SJCRH30 (cell line): ENCODE measurements around the gene ZDHHC7. TPM values are rescaled to one million over a fixed set of nuclear protein-coding genes. Genes with fewer than 3 reads are reported as not detected.
A peak's percentile ranks its signal among the peaks of the same experiment; 100 is the strongest.
"Not testable (repeated sequence)": the region's sequence is repeated elsewhere in the genome, so short reads cannot be mapped to it uniquely, and the experiment has no call there.

Experiments used
- DNase-seq, 2 experiments: peaks; one replicate each; pipeline ENCODE4 v3.0.0-alpha.2; 2015 to 2020
- H3K27ac ChIP-seq: fragments of 250-450 bp; sonication (Bioruptor Pico); 2 replicates; pipeline ENCODE4 v1.5.1; 2020; ENCODE audit warnings: mild to moderate bottlenecking, moderate library complexity
- H3K27me3 ChIP-seq: fragments of 250-450 bp; sonication (Bioruptor Pico); 2 replicates; pipeline ENCODE4 v1.5.1; 2020; ENCODE audit warnings: mild to moderate bottlenecking, moderate library complexity
- H3K36me3 ChIP-seq: fragments of 250-450 bp; sonication (Bioruptor Pico); 2 replicates; pipeline ENCODE4 v1.5.1; 2020; ENCODE audit warnings: mild to moderate bottlenecking, moderate library complexity
- H3K4me1 ChIP-seq: fragments of 250-450 bp; sonication (Bioruptor Pico); 2 replicates; pipeline ENCODE4 v1.5.1; 2020; ENCODE audit warnings: mild to moderate bottlenecking, moderate library complexity
- H3K4me3 ChIP-seq: fragments of 250-450 bp; sonication (Bioruptor Pico); 2 replicates; pipeline ENCODE4 v1.5.1; 2020; ENCODE audit warnings: mild to moderate bottlenecking, moderate library complexity
- H3K9me3 ChIP-seq: fragments of 250-450 bp; sonication (Bioruptor Pico); replicated peaks from 2 replicates; pipeline ENCODE4 v1.5.1; 2020; ENCODE audit warnings: mild to moderate bottlenecking, moderate library complexity
- total RNA-seq: library from RNA; depleted of rRNA; stranded (reverse); fragments of >200 nt; shearing (Covaris generic); gene quantifications from 2 replicates; pipeline ENCODE4 v1.2.3, GENCODE V29; 2014

ZDHHC7 gene
- total RNA-seq, 1 experiment from 2014 or later = 18.5 TPM

- H3K4me3 ChIP-seq = no peak overlapping the region
- DNase-seq = no peak
- no peak overlapping the region for H3K27ac ChIP-seq
Observed at GRCh38 chr16:85034591-85035433, 23.5 kb upstream of the ZDHHC7 start.

DNA sequence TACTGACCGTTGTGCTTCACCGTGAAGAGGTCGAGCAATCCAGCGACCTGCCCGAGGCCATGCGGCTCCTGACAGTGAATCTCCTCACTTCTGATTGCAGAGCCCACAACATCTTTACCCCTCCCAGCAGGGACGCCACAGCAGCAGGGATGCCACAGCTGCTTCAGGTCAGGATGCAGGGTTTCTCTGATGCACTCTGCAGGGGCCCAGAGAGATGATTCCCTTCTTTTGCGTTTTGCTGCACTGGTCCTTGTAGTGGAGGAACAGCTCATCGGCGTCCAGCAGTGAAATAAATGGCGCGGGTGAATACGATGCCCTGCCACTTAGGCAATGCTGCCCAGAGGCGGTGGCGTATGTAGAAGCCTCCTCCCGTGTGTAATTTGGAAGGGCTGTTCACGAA, 21.8 kb upstream of the ZDHHC7 start:
- Histone ChIP-seq H3K9me3 (no peaks in the 10 kb centered on the region), H3K27ac (no peak overlapping the region), H3K27me3 (no peaks in the 10 kb centered on the region), H3K36me3 (no peaks in the 10 kb centered on the region), H3K4me1 (peaks cover 21% of the 10 kb centered on the region), H3K4me3 (no peak overlapping the region)
- no peak for DNase-seq

More at GRCh38 chr16:85034591-85035433, 23.5 kb upstream of the ZDHHC7 start:
- no peaks in the 10 kb centered on the region for H3K9me3 ChIP-seq
- H3K27me3 ChIP-seq = no peaks in the 10 kb centered on the region
- H3K4me1 ChIP-seq = peaks cover 5% of the 10 kb centered on the region
- no peaks in the 10 kb centered on the region for H3K36me3 ChIP-seq

GRCh38 chr16:85032187-85032586, 20.9 kb upstream of the ZDHHC7 start:
- not testable (repeated sequence) for H3K4me3 ChIP-seq, DNase-seq, H3K36me3 ChIP-seq, H3K27ac ChIP-seq, H3K9me3 ChIP-seq, H3K27me3 ChIP-seq
- H3K4me1 ChIP-seq = peaks cover 23% of the 10 kb centered on the region

GRCh38 chr16:85031451-85031850, 20.1 kb upstream of the ZDHHC7 start:
- H3K36me3 ChIP-seq = no peaks in the 10 kb centered on the region
- DNase-seq = no peak
- H3K27ac ChIP-seq = no peak overlapping the region
- no peak overlapping the region for H3K4me3 ChIP-seq
- no peaks in the 10 kb centered on the region for H3K9me3 ChIP-seq
- H3K4me1 ChIP-seq = peaks cover 23% of the 10 kb centered on the region
- H3K27me3 ChIP-seq = no peaks in the 10 kb centered on the region

- no peak overlapping the region for H3K4me3 ChIP-seq
- H3K36me3 ChIP-seq = no peaks in the 10 kb centered on the region
- no peaks in the 10 kb centered on the region for H3K9me3 ChIP-seq
- no peak for DNase-seq
- H3K27me3 ChIP-seq = no peaks in the 10 kb centered on the region
- no peak overlapping the region for H3K27ac ChIP-seq
- H3K4me1 ChIP-seq = peaks cover 31% of the 10 kb centered on the region
Observed at GRCh38 chr16:85029981-85030401, 18.7 kb upstream of the ZDHHC7 start.

DNA sequence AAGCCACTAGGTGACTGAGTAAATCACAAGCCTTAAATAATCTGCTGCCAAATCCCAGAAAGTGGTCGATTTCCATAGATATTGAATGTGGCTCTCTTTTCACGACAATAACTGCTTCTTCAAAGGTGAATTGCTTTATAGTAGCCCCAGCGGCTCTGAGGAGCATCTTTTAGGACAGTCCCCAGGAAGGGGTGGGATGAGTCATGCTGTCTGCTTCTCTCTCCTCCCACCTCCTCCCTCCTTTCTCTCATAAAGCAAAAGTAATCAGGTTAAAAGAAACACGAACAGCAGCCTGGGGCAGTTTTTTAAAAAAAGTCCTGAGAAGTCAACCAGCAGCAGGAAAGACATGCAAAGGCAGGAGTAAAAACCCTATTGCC, 18.1 kb upstream of the ZDHHC7 start:
- no peak for DNase-seq
- Histone ChIP-seq H3K4me3 (no peak overlapping the region), H3K4me1 (peaks cover 31% of the 10 kb centered on the region), H3K27me3 (no peaks in the 10 kb centered on the region), H3K9me3 (no peaks in the 10 kb centered on the region), H3K36me3 (no peaks in the 10 kb centered on the region), H3K27ac (no peak overlapping the region)

DNA sequence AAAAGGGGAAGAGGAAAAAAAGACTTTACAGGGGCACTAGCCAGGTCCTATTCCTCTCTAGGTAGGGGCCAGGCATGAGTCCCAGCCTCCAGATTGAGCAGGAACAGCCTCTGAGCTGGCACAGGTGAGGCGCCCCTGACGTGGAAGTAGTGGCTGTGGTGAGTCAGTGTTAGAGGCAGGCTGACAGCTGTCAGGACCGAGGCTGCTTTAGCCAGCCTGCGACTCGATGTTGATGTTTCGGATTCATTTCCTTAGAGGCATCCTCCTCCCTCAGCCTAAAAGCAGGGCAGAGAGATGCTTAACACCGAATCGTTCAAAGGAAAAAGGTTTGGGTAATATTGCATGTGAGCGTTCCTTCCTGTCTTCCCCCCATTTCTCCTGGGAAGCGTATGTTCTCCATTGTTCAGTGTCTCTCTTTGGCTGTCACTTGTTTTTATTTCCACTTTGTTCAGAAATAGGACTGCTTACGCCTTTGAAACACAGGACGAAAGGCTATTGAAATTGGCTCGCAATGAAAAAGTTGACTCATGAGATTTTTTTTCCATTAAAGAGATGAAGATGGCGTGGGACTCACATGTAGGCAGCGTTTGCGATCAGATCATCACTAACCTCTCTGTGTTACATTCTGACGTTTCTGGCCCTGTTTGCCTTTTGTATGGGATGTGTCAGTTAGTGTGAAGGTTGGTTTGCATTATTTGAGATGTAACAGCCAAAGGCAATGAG, 17.5 kb upstream of the ZDHHC7 start:
- no peak overlapping the region for H3K4me3 ChIP-seq
- DNase-seq = peak in 1 of 2 experiments; percentile 46
- peaks cover 31% of the 10 kb centered on the region for H3K4me1 ChIP-seq
- H3K9me3 ChIP-seq = no peaks in the 10 kb centered on the region
- H3K27me3 ChIP-seq = no peaks in the 10 kb centered on the region
- H3K36me3 ChIP-seq = no peaks in the 10 kb centered on the region
- H3K27ac ChIP-seq = no peak overlapping the region

- no peak for DNase-seq
- H3K27ac ChIP-seq = no peak overlapping the region
Observed at GRCh38 chr16:85027958-85028684, 16.8 kb upstream of the ZDHHC7 start.

GRCh38 chr16:85027349-85027957, 16.1 kb upstream of the ZDHHC7 start, which contains the start of gene KIAA0513:
Gene KIAA0513 (plus strand): TSS chr16:85027795. CDS start chr16:85067072, 39,277 bp downstream.
- DNase-seq = peak; percentile 86 to 92
- H3K9me3 ChIP-seq = no peaks in the 10 kb centered on the region

More at GRCh38 chr16:85027958-85028684, 16.8 kb upstream of the ZDHHC7 start:
- no peaks in the 10 kb centered on the region for H3K36me3 ChIP-seq
- H3K27me3 ChIP-seq = no peaks in the 10 kb centered on the region
- H3K4me3 ChIP-seq = peak overlapping the region; percentile 59
- H3K9me3 ChIP-seq = no peaks in the 10 kb centered on the region
- peaks cover 31% of the 10 kb centered on the region for H3K4me1 ChIP-seq

DNA sequence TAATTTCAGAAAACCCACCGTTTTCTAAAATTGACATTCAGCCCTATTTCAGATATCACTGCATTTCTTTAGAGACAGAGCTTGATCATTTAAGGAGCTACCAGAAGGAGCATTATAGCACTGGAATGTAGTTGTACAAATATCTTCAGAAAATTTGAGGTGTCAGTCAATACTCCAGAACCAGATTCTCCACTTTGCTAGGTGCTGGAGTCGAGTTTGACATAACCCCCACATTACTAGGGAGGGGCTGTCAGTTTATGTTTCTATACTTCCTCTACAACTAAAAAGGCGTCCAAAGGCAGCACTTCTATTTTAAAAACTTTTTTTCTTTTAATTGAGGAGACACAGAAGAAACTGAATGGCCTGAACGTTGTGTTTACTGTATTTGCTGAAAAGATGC, 15.4 kb upstream of the ZDHHC7 start:
- no peaks in the 10 kb centered on the region for H3K27me3 ChIP-seq
- H3K36me3 ChIP-seq = no peaks in the 10 kb centered on the region
- H3K4me3 ChIP-seq = peak overlapping the region; percentile 59
- no peak overlapping the region for H3K27ac ChIP-seq
- H3K4me1 ChIP-seq = peaks cover 31% of the 10 kb centered on the region
- H3K9me3 ChIP-seq = no peaks in the 10 kb centered on the region
- no peak for DNase-seq

More at GRCh38 chr16:85027349-85027957, 16.1 kb upstream of the ZDHHC7 start, which contains the start of gene KIAA0513:
- Histone ChIP-seq H3K4me1 (peaks cover 31% of the 10 kb centered on the region), H3K4me3 (peak within 1 kb of the TSS; percentile 59), H3K36me3 (no peaks in the 10 kb centered on the region), H3K27me3 (no peaks in the 10 kb centered on the region), H3K27ac (no peak within 1 kb of the TSS)

GRCh38 chr16:85025781-85026653, 14.7 kb upstream of the ZDHHC7 start:
- Histone ChIP-seq H3K4me3 (no peak overlapping the region), H3K9me3 (no peaks in the 10 kb centered on the region), H3K27me3 (no peaks in the 10 kb centered on the region), H3K27ac (no peak overlapping the region), H3K36me3 (no peaks in the 10 kb centered on the region), H3K4me1 (peaks cover 31% of the 10 kb centered on the region)
- no peak for DNase-seq

DNA sequence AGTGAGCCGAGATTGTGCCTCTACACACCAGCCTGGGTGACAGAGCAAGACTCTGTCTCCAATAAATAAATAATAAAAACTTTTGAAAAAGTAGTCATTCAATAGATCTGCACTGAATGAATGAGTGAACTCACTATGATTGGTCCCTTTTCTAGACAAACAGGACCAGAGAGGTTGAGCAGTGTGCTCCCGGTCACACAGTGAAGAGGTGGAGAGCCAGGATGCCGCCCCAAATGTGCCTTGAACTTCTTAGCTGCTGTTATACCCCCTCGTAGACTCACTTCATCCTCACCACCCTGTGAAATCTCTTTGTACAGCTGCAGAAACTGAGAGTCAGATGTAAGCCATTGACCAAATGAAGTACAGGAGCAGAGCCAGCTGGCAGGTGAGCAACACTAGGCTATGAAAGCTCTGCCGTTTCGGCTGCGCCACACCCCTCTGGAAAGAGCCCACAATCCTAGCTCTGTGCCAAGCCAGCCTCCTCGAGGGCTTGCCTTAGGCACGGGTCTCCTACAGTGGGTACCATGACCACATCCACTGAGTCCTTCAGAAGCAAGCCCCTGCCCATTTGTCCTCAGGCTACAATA, 8.4 kb upstream of the ZDHHC7 start:
- H3K4me1 ChIP-seq = peaks cover 35% of the 10 kb centered on the region
- no peaks in the 10 kb centered on the region for H3K36me3 ChIP-seq
- no peaks in the 10 kb centered on the region for H3K27me3 ChIP-seq
- no peak for DNase-seq
- no peak overlapping the region for H3K4me3 ChIP-seq
- H3K27ac ChIP-seq = no peak overlapping the region
- no peaks in the 10 kb centered on the region for H3K9me3 ChIP-seq

- peaks cover 35% of the 10 kb centered on the region for H3K4me1 ChIP-seq
- H3K4me3 ChIP-seq = no peak overlapping the region
- H3K27me3 ChIP-seq = no peaks in the 10 kb centered on the region
- no peak overlapping the region for H3K27ac ChIP-seq
- no peaks in the 10 kb centered on the region for H3K9me3 ChIP-seq
- no peak for DNase-seq
- H3K36me3 ChIP-seq = no peaks in the 10 kb centered on the region
Observed at GRCh38 chr16:85018529-85019236, 7.3 kb upstream of the ZDHHC7 start.
